ENCODE results near the gene IQSEC3.
"Not testable (repeated sequence)": the region's sequence is repeated elsewhere in the genome, so short reads cannot be mapped to it uniquely, and the experiment has no call there.

Gene IQSEC3

DNA sequence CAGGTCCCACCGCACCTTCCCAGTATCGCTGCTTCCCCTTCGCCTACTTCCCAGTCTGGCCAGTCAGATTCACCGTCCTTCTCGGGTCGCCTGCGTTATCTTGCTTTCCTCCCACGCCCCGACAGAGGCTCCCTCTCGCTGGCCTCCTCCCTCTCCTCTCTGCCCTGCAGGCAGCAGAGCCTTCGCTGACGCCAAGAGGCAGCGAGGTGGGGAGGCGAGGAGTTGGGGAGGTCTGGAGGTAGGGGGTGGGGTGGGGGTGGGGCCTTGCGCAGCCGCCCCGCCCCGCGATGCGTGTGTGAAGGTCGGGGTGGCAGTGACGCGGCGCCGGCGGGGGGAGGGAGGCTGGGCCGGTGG lies at the start of gene IQSEC3:
TSS of gene IQSEC3 (plus strand) at position 340 of the 354 bp plus-strand sequence. CDS start 116 bp downstream, outside the sequence.
- DNase-seq (ENCODE audit: low spot score) = not testable (repeated sequence)

DNA sequence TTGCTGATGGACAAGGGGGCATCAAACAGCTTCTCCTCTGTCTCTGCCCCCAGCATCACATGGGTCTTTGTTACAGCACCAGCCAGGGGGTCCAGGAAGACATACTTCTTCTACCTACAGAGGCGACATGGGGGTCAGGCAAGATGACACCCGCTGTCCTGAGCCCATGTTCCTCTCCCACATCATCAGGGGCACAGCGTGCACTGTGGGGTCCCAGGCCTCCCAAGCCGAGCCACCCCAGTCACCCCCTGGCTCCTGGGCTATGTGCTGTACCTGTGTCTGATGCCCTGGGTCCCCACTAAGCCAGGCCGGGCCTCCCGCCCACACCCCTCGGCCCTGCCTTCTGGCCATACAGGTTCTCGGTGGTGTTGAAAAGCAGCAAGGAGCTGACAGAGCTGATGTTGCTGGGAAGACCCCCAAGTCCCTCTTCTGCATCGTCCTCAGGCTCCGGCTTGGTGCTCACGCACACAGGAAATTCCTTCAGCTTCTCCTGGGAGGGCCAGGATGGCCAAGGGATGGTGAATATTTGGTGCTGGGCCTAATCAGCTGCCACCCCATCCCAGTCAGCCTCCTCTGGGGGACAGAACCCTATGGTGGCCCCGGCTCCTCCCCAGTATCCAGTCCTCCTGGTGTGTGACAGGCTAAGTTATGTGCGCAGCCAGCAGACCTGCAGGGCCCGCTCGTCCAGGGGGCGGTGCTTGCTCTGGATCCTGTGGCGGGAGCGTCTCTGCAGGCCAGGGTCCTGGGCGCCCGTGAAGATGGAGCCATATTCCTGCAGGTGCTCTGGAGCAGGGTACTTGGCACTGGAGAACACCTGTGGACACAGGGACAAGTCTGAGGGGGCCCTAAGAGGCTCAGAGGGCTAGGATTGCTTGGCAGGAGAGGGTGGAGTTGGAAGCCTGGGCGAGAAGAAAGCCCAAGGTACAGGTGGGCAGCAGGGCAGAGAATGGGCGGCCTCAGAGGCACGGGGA lies 48.9 kb upstream of the IQSEC3 start:
- not testable (repeated sequence) for DNase-seq (ENCODE audit: low spot score)

DNA sequence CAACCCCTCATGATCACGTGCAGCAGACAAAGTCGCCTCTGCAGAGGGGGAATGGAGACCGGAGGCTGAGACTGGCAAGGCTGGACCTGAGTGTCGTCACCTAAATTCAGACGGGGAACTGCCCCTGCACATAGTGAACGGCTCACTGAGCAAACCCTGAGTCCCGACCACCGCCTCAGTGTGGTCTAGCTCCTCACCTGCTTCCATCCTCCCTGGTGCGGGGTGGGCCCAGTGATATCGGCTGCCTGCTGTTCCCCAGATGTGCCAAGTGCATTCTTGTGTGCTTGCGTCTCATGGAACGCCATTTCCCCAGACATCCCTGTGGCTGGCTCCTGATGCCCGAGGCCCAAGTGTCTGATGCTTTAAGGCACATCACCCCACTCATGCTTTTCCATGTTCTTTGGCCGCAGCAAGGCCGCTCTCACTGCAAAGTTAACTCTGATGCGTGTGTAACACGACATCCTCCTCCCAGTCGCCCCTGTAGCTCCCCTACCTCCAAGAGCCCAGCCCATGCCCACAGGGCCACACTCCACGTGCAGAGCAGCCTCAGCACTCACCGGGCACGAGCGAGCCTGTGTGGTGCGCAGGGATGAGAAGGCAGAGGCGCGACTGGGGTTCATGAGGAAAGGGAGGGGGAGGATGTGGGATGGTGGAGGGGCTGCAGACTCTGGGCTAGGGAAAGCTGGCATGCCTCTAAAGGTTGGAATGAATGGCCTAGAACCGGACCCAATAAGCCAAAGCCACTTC lies 47.6 kb upstream of the IQSEC3 start:
- DNase-seq (ENCODE audit: low spot score) = not testable (repeated sequence)

DNA sequence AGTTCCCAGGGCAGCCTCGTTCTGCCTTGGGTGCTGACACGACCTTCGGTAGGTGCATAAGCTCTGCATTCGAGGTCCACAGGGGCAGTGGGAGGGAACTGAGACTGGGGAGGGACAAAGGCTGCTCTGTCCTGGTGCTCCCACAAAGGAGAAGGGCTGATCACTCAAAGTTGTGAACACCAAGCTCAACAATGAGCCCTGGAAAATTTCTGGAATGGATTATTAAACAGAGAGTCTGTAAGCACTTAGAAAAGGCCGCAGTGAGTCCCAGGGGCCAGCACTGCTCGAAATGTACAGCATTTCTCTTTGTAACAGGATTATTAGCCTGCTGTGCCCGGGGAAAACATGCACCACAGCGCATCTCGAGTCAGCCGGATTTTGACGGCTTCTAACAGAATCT lies 46.7 kb upstream of the IQSEC3 start:
- not testable (repeated sequence) for DNase-seq (ENCODE audit: low spot score)

DNA sequence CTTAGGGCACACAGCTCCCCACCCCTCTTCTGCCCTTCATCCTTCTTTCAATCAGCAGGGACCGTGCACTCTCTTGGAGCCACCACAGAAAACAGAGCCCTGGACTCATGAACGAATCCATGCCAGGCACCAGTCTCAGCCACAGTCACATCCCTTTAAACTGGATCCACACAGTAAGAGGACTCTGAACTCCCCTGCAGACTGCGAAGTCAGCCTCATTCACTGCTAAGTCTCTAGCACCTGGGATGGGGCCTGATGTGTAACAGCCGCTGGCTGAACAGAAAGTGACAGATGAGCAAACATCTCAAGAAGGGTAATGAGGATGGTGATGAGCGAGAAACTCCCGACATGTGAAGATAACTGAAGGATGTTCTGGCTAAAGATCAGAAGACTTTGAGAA lies 45.8 kb upstream of the IQSEC3 start:
- no peak for DNase-seq (ENCODE audit: low spot score)

DNA sequence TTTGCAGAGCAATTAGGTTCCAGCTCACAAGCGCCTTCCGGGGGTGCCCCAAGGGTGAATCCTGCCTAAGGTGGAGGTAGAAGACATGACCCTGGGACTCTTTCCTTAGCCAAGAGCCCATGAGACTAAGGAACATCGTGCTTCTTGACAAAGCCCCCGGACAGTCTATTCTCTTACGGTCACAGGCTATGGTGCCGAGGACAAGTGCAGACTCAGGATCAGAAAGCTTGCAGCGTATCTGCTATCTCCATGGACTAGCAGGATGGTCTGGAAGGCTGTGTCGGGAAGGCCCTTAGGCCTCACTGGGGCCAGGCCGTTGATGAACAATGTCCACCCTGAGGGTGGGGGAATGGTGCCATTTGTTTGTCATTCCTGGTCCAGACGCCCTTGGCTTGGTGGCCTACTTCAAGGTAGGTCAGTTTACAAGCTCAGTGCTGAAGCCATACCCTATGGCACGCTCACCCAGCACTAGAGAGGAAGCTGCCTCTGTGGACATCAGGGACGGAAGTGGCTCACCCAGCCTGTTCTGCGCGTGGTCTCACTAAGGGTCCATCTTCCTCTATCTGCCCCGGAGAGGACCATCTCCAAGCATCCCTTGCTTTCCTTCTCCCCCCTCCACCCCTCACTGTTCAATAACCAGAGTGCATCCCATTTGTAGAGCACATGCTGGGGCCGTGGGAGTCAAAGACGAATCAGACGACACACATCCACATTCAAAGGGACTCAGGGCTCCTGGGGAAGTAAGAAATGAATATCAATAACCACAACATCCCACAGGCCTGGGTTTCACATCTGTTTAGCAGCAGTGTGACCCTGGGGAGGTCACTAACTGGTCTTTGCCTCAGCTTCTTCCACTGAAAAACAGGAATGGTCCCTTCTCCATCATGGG lies 45.0 kb upstream of the IQSEC3 start:
- peak; percentile 27 for DNase-seq (ENCODE audit: low spot score)

DNA sequence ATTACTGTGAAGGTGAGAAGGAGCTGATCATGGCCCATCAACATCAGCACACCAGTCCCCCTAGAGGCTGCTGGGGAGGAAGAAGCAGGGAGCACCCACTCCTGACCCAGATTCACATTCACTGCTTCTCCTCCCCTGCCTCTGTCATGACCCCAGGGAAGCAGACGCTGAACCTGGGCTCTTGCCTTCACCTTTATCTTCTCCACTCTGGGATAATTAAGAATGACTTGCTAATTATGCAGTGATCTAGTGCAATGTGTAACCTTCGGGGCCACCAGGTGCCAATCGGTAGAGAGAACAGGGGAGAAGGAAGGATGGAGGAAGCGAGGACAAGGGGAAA lies 44.4 kb upstream of the IQSEC3 start:
- DNase-seq (ENCODE audit: low spot score) = no peak

DNA sequence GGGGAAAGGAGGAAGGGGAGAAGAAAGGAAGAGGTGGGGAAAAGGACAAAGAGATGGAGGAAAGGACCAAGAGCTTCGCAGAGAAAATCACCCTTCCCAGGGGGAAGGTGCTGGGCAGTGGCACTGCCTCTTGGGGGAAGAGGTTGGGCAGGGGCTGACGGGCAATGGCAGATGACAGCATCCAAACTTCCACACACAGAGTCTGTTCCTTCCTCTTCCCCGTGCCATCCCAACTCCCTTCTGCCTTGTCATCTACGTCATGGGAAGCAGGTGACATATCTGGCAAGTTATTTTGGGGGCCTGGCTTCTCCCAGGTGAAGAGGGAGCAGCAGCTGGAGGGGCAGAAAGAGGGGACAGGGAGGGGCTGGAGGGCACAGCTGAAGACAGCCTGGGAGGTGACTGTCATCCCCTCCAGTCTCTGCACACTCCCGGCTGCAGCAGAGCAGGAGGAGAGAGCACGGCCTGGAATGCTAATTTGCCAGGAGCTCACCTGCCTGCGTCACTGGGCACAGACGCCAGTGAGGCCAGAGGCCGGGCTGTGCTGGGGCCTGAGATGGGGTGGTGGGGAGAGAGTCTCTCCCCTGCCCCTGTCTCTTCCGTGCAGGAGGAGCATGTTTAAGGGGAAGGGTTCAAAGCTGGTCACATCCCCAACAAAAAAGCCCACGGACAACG lies 43.9 kb upstream of the IQSEC3 start:
- DNase-seq (ENCODE audit: low spot score) = no peak

DNA sequence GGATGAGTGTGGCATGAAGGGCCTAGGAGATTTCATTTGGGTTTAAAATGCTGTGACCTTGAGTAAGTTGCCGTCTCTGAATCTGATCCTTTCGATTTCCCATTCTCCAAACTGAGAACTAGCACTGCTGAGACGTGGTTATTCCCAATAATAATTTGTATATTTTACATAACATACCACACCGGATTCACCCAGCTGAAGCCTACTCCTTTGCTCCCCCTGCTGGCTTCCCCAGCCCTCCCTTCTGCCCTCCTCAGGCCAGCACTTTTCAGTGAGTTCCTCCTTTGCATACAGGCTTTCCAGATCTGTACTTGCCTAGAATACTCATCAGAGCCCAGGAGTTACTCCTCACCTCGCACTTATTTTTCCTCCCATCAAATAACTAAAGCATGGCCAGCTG lies 38.7 kb upstream of the IQSEC3 start:
- not testable (repeated sequence) for DNase-seq (ENCODE audit: low spot score)

DNA sequence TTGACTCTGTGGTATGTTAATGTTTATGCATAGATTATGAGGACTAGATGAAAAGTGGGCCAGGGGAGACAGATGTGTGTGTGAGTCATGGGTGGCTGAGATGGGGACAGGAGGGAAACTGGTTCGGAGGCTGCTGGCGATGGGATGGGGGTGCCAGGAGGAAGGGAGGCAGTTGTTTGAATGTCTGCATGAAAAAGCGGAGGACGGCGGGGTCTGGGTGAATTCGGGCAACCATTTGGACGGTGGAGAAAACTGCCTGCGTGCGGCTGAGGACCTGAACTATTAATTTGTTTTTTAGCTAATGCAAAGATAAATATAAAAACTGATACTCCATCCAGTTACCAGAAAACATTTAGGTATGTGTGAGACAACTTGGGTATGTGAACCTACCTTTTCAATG lies 27.8 kb upstream of the IQSEC3 start:
- not testable (repeated sequence) for DNase-seq (ENCODE audit: low spot score)

DNA sequence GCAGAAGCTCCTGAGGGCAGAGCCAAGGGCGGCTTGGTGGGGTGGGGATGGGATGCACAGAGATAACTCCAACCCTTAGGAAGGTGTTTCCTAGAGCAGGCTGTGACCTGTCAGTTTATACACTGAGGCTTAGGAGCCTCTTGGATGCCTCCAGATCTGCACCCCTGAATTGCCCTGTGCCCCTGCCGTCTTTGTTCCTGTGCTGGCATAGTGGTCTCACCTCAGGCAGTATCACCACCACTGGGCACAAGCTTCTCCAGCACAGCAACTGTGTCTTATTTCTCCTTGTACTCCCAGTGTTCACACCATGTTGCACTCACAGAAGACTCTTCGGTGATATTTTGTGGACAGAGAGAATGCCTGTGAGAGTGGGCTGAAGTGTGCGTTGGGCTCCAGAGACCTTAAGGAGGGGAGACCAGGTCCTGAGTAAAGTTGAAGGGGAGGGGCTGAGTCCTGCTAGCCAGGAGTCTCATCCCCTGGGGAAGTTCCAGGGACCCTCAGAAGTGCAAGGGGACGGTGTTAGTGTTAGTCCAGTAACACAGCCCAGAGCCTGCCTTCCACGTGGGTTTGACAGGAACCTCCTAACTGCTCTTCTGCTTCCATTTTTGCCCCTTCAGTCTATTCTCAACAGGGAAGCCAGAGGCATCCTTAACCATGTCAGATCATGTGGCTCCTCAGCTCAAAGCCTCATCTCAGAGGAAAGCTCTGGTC lies 26.9 kb upstream of the IQSEC3 start:
- not testable (repeated sequence) for DNase-seq (ENCODE audit: low spot score)

DNA sequence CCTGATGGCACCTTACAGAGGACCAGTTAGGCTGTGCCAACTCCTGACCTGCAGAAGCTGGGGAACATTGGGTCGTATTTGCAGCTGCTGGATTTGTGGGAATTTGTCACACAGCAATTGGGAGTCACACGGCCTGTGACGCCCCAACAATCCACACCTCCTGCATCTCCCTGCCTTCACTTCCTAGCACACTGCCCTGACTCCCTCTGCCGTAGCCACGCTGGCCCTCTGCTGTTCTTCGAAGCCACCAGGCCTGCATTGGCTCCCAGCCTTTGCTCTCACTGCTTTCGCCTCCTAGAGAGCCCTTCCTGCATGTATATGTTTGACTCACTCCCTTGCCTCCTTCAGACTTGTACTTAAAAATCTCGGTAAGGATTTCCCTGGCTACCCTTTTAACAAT lies 22.2 kb upstream of the IQSEC3 start:
- DNase-seq (ENCODE audit: low spot score) = not testable (repeated sequence)

DNA sequence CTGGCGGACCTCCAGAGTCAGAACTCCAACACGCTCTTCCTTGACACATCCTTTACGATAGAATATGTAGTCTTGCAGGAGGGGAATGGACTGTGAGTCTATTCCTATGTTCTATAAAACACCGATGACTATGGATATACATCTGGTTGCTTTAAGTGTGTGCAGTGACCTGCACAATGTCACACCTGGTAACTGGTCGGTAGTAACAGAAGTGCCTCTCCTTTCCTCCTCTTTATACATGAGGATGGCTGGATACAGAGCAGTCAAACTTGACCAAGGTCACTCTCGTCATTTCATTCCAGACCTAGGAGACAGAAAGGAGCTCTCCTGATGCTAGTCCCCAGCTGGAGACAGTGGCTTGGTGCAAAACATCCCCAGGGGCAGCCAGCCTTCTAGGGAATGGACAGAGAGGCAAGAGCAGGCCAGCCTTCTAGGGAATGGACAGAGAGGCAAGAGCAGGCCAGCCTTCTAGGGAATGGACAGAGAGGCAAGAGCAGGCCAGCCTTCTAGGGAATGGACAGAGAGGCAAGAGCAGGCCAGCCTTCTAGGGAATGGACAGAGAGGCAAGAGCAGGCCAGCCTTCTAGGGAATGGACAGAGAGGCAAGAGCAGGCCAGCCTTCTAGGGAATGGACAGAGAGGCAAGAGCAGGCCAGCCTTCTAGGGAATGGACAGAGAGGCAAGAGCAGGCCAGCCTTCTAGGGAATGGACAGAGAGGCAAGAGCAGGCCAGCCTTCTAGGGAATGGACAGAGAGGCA lies 21.2 kb upstream of the IQSEC3 start:
- not testable (repeated sequence) for DNase-seq (ENCODE audit: low spot score)

DNA sequence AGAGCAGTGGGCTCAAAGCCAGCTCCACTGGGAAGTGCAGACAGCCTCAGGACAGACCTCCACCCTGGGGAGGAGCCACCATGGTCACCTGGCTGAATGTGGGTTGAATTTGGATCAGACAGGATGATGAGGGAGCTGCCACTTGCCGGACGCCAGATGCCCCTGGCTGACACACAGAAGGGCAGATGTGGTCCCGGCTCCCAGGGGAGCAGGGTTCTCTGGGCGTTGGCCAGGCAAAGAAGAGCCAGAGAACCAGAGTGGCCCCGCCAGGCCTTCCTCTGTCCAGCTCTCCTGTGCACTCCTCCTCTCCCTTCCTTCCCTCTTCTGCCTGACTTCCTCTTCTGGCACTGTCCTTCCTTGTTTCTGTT lies 20.6 kb upstream of the IQSEC3 start:
- not testable (repeated sequence) for DNase-seq (ENCODE audit: low spot score)

DNA sequence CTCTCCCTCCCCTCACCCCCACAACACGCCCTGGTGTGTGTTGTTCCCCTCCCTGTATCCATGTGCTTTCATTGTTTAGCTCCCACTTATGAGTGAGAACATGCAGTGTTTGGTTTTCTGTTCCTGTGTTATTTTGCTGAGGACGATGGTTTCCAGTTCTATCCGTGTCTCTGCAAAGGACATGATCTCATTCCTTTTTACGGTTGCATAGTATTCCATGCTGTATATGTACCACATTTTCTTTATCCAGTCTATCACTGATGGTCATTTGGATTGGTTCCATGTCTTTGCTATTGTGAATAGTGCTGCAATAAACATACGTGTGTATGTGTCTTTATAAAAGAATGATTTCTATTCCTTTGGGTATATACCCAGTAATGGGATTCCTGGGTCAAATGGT lies 20.0 kb upstream of the IQSEC3 start:
- not testable (repeated sequence) for DNase-seq (ENCODE audit: low spot score)

DNA sequence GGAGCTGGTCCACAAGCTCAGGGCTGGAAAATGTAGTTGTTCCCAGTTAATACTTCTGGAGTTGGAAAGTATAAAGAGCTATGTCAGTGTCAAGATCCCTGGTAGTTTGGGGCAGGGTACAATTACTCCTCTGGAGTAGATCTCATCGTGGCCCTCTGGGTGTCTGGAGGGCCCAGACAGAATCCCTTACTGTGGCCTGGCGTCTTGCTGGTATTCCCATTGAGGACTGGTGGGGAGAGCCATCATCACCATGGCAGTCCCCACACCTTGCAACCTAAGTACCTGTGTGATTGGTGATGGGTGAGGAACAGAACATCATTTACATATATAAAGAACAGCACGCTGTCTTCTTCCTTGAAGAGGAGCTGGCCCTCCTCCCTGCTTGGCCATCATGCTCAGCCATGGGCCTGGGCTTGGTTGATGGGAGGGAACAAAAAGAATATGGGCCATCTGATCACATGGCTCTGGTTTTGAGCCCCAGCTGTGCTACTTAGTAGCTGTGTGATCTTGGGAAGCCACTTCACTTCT lies 18.8 kb upstream of the IQSEC3 start:
- not testable (repeated sequence) for DNase-seq (ENCODE audit: low spot score)

DNA sequence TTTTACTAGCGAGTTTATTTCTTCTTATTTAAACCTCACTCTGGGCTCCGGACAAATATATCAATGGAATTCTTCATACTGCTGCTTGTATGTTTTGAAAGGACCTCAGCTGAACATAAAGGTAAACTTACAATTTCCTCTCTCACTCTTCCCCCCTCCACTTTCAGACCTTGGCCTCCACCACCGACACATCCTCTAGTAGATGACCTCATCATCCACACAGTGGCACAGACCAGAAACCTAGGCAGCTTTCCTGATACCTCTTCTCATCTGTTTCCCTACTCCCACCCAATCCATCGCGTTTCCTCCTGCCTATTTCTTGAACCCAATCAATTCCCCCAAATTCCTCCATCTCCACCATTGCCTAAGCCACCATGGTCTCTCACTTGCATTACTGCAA lies 17.4 kb upstream of the IQSEC3 start:
- not testable (repeated sequence) for DNase-seq (ENCODE audit: low spot score)

DNA sequence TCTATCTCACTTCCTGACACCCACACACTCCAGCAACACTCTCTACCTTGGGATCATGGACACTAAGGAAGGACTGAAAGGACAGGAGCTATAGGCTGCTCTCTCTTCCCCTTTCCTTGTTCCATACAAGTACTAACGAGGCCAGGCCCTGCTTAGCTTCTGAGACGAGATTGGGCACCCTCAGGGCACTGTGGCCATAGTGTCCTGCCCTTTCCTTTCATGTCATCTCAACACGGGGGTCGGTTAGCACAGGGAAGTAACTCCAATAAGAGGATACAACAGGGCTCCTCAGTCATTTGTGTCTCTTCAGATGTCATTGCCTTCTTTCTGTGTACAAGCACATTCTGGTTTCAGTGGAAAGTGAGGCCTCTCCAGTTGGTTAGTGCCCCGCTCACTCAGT lies 15.5 kb upstream of the IQSEC3 start:
- DNase-seq (ENCODE audit: low spot score) = not testable (repeated sequence)

DNA sequence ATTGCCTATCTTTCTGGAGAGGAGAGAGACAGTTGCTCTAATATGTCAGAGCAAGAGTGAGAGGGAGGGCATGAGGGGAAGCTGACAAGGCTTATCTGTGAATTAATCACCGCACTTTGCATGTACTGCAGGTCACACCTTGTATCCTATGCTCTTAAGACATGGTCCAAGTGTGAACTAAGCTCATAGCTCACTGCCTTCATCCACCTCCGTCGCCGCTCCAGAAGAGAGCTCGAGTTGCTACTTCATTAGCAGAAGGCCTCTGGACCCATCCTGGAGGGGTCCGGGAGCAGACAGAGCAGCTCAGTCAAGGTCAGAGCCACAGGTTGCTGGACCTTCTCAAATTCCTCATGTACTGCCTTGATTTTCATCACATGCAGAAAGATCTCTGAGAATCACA lies 14.6 kb upstream of the IQSEC3 start:
- DNase-seq (ENCODE audit: low spot score) = not testable (repeated sequence)
